8988T (cell line): ENCODE results near the gene ITPR1.
A peak's percentile ranks its signal among the peaks of the same experiment; 100 is the strongest.

Experiments
- DNase-seq: peaks from one replicate; pipeline ENCODE4 v3.0.0; 2011

The ITPR1 gene

DNA sequence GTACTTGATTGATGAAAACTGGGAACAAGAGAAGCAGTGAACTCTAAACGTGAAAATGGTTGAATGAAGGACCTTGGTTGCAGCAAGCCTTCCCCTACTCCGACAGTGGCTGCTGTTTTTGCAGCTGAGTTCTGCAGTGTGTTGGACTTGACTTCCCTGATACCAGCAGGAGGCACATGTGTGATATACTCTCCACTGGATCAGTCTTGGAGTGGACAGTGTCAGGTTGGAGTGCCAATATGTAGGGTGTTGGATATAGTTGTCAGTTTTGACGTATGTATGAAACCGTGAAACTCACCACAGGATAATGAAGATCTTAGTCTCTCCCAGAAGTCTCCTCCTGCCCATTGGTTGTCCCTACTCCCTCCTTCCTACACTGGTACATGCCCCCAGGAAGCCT is 106.5 kb downstream of the ITPR1 start:
- no peak for DNase-seq

DNA sequence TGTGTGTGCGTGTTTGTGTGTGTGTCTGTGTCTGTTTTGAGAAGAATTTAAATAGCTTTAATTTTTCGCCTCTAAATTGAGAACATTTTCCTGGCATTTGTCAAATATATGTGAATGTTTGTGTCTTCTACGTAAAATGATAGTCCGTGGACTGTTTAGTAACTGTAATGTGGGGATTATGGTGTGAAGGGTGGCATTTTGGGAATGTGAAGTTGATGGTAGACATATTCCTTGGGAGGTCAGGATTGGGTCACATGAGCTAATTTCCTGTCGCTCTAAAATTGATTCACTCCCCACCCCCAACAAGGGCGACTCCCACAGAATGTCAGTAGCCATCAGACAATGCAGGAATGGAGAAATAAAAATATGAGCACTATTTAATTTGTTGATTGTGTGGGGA is 107.3 kb downstream of the ITPR1 start:
- DNase-seq = no peak

DNA sequence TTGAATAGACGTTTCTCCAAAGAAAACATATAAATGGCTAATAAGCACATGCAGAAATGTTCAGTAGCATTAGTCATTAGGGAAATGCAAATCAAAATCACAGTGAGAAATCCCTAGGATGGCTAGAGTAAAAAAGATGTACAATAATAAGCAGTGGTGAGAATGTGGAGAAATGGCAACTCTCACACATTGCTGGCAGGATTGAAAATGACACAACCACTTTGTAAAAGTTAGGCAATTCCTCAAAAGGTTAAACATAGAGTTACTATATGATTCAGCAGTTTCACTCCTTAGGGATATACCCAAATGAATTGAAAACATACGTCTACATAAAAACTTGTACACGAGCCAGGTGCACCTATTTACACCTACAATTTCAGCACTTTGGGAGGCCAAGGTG is 108.7 kb downstream of the ITPR1 start:
- DNase-seq = no peak

- no peak for DNase-seq
Observed at GRCh38 chr3:4604693-4605092, 111.5 kb downstream of the ITPR1 start.

DNA sequence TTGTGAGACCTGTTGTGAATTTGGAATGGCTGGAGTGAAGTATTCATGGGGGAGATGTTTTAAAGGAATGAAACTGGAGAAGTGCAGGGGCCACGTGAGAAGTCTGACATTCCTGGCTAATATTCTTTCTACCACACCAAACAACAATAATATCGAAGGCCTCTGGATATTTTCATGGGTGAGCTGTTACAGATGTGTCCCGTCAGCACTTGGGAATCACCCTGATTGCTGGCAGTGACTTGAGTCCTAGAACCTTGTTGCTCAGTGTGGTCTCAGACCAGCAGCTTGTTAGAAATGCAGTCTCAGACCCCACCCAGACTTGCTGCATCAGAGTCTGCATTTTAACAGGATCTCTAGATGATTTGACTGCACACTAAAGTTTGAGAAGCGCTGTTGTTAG is 113.8 kb downstream of the ITPR1 start:
- no peak for DNase-seq

DNA sequence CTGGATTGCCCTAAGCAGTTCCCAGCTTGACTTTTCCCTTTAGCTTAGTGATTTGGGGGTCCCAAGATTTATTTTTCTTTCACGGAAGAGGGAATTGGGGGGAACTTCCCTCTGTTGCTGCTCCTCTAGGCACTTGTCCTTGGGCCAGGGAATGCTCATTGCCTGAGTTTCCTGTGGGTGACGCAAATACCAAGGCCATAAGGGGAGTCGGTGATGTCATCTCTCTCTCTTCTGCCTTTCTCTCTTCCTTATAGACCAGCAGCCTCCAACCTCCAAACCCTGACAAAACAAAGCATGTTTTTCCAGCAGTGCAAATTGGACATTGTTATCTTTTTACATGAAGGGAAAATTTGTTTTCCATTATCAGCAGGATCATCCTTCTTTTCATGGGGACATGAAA is 120.2 kb downstream of the ITPR1 start:
- DNase-seq = no peak

GRCh38 chr3:4614070-4614469 is 120.9 kb downstream of the ITPR1 start:
- DNase-seq = no peak

DNA sequence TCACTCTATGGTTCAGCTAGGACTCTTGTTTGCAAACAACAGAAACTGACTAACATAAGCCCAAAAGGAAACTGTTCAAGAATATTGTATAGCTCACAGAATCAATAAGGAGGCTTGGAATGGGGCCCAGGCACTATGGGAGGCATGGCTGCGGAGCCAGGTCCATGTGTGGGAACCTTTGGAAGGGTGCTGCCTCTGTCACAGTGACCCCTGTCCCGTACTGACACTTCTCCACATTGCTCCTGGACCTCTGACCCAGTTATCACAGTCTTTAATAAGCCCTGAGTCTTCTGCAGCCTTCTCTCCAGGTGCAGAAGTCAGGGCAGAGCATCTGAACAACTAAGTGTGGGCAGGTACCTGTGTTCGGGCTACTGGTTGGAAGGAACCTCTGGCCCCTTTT is 121.8 kb downstream of the ITPR1 start:
- DNase-seq = no peak

GRCh38 chr3:4615750-4616149 is 122.6 kb downstream of the ITPR1 start:
- DNase-seq = no peak

DNA sequence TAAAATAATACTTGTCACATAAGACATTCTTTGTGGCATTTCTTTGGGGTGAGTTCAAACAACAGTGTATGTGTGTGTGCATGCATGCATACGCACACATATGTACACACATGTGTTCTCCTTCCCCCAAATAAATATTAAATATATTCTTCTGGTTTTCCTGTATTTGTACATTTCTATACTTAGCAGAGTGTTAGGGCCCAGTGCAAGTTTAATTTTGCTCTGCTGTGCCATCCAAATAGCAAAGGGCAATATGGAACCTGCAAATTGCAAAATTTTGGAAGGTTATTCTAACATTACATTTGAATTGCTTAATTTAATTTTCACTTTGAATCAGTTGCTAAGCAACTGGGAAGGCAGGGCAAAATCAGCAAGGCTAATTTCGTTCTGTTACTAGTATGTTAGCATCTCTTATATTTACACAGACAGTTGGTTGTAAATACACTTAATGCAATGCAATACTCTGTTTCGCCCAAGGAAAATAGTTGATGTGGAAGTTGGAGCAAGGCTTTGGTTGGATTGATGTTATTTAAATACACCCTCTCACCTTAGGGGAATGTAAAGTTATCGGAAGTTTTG is 130.4 kb downstream of the ITPR1 start:
- no peak for DNase-seq

DNA sequence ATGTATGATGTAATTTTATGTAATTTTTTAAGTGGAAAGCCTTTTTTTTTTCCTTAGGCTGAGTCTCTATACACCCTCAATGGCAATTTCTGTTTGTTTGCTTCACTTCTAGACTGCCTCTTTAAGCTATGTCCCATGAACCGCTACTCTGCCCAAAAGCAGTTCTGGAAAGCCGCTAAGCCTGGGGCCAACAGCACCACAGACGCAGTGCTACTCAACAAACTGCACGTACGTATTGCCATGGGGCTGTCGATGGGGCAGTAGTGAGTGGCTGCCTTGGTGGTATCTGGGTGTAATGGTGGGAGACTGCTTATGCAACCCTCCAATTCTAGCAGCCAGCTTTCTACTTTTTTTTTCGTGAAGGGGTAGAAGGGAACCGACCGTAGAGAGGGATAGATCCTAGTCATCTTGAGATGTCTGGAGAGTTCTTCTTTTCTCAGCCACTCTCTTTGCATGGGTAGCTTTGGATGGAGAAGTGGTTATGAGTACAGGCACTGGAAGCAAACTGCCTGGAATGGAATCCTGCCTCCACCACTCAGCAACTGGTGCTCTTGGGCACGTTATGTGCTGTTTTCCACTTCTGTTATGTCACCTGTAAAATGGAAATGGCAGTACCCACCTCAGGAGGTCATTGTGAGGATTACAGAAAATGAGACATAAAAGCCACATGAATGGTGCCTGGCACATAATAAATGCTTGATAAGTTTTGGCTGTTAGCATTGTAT is 134.7 kb downstream of the ITPR1 start:
- DNase-seq = no peak

GRCh38 chr3:4629095-4630007 is 136.2 kb downstream of the ITPR1 start:
- no peak for DNase-seq

GRCh38 chr3:4633078-4634004 is 140.2 kb downstream of the ITPR1 start:
- peak; percentile 25 for DNase-seq

DNA sequence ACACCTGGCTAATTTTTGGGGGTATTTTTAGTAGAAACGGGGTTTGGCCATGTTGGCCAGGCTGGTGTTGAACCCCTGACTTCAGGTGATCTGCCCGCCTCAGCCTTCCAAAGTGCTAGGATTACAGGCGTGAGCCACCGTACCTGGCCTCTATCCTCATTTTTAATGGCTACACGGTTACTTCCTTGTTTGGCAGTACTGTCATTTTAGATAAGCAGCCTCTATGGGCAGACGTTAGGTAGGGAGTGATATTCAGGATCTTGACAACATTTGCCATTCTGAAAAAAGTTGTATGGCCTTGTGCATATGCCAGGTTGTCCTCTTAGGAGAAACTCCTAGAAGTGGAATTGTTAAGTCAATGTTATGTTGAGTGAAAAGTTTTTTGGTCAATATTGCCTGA is 141.7 kb downstream of the ITPR1 start:
- DNase-seq = no peak

DNA sequence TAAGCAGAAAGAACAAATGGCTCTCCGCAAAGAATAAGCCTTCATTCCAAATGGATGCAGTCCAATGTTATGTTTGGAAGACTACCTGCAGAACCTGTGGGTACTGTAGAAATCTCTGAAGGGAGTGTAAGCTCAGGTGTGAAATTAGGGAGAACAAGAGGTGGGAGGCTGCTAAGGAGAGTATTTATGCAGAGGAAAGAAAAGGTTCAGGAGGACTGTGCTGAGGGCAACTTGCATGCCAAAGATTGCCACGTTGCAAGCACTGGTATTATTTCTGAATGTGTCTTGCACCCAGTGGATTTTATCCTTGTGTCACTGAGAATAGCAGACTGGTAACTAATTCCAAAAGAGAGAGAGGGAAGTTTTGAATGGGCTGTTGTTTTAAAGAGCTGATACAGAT is 144.1 kb downstream of the ITPR1 start:
- DNase-seq = no peak

DNA sequence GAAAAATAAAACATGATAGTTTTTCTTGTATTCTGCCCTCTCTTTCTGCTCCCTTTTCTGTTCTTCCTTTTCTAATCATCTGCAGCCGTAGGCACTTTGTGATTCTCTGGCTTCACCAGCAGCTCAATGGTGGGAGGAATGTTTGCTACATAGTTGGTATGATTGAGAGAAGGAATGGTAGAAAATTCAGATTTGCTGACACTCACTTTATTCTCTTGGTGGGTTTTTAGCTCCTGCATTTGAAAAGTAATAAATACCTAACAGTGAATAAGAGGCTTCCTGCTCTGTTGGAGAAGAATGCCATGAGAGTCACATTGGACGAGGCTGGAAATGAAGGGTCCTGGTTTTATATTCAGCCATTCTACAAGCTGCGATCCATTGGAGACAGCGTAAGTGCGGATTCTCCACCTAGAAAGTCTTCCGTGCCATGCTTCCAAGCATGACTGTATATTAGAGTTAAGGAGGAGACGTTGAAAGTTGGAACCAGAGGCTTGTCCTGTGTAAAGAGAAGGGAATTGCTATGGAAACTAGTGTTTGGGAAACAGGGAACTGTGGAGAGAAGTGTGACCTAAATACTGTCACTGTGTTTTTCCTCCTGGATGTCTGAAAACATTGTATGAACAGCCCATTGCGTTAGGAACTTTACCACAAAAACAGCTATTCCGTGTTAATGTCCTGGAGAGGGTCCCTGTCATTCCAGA is 148.9 kb downstream of the ITPR1 start:
- DNase-seq = no peak

DNA sequence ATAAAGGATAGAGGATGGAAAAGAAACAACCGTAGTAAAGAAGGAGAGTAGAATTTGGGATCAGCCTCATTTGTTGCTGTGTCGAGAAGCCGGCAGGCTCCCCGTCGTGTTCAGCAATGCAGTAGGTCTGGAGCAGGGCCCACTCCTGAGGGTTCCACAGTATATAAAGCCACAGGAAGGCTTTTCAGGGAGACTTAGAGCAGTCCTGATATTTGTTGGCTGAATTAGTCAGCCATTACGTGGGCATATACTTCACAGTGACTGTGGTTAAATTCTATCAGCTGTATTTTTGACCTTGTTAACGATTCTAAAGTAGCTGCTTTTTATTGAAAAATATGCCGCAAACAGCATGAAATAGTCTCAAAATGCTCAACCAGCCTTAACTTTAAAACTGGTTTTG is 149.5 kb downstream of the ITPR1 start:
- no peak for DNase-seq

- DNase-seq = no peak
Observed at GRCh38 chr3:4643904-4644547, 150.9 kb downstream of the ITPR1 start.

DNA sequence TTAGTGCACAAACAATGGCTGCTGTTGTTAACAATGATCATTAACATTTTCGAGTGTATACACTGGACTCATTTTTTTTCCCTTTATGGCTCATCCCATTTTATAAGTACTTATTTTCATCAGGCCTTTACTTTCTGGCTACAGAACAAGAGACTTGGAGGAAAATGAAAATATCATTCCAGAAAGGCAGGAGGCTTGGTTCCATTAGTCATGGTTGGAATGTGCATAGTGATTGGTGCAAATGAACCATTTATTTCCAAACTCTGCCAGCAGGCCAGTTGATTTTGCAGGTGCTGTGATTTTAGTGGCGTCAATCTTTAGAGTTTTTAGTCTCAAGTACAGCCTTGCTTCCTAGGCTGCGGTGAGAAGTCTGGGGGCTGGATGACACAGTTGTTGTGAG is 151.8 kb downstream of the ITPR1 start:
- DNase-seq = no peak

GRCh38 chr3:4645468-4645867 is 152.3 kb downstream of the ITPR1 start:
- no peak for DNase-seq

DNA sequence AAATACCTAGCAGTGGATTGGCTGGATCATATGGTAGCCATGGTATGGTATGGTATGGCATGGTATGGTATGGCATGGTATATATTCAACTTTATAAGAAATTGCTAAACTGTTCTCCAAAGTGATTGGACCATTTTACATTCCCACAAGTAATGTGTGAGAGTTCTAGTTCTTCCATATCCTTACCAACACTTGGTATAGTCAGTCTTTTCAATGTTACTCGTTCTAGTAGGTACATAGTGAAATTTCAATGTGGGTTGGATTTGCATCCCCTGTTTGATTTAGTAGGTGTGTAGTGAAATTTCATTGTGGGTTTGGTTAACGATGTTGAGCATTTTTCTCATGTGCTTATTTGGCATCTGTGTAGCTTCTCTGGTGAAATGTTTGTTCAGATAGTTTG is 154.3 kb downstream of the ITPR1 start:
- no peak for DNase-seq
